HepG2 (cell line): Measurements from ENCODE around the gene TMEM80. TPM values are rescaled to one million over a fixed set of nuclear protein-coding genes. Genes with fewer than 3 reads are reported as not detected.

Source experiments
- ASH2L ChIP-seq: fragments of 300-600, 200-600 bp; sonication (generic); IDR thresholded peaks from 2 replicates; pipeline ENCODE4 v1.7.0; 2017; ENCODE audit warnings: low read depth, mild to moderate bottlenecking, moderate library complexity, mixed read lengths, low read length; ENCODE audit not compliant: insufficient read length
- ELF4 ChIP-seq: sonication (generic); formaldehyde crosslinking; IDR thresholded peaks from 2 replicates; pipeline ENCODE4 v1.5.0; 2020; ENCODE audit warnings: missing genetic modification reagents, mild to moderate bottlenecking, moderate library complexity, borderline replicate concordance
- FOXJ3 ChIP-seq: sonication (generic); formaldehyde crosslinking; IDR thresholded peaks from 2 replicates; pipeline ENCODE4 v1.4.0; 2020; ENCODE audit warnings: missing genetic modification reagents, mild to moderate bottlenecking, borderline replicate concordance
- HNRNPLL ChIP-seq: fragments of 200-400 bp; formaldehyde crosslinking; IDR thresholded peaks from 2 replicates; pipeline ENCODE4 v1.6.1; 2017; ENCODE audit warnings: mild to moderate bottlenecking, low read depth, low read length; ENCODE audit not compliant: poor library complexity, severe bottlenecking
- KLF6 ChIP-seq: IDR thresholded peaks from 2 replicates; pipeline ENCODE4 v1.8.0; 2016; ENCODE audit warnings: missing biosample characterization, missing genetic modification reagents
- MEF2D ChIP-seq: sonication (generic); formaldehyde crosslinking; IDR thresholded peaks from 2 replicates; pipeline ENCODE4 v1.5.1; 2020; ENCODE audit warnings: mild to moderate bottlenecking, missing genetic modification reagents
- PHF8 ChIP-seq: sonication (generic); formaldehyde crosslinking; IDR thresholded peaks from 2 replicates; pipeline ENCODE4 v1.5.0; 2020; ENCODE audit warnings: missing genetic modification reagents
- POLR2AphosphoS5 ChIP-seq: IDR thresholded peaks from 2 replicates; pipeline ENCODE4 v1.6.1; 2012; ENCODE audit warnings: low read depth, low read length
- SMYD3 ChIP-seq: sonication (generic); formaldehyde crosslinking; IDR thresholded peaks from 2 replicates; pipeline ENCODE4 v1.8.1; 2023; ENCODE audit warnings: mild to moderate bottlenecking, missing genetic modification reagents
- SP5 ChIP-seq: IDR thresholded peaks from 2 replicates; pipeline ENCODE4 v1.6.1; 2016; ENCODE audit warnings: low read depth, borderline replicate concordance
- SRY ChIP-seq: sonication (generic); formaldehyde crosslinking; IDR thresholded peaks from 2 replicates; pipeline ENCODE4 v1.8.0; 2022; ENCODE audit warnings: mild to moderate bottlenecking, missing genetic modification reagents
- TCF12 ChIP-seq, 2 experiments: fragments of 450-650 bp in 1 of 2; sonication (generic) in 1 of 2; formaldehyde crosslinking in 1 of 2; IDR thresholded peaks; 2 replicates each; pipeline versions ENCODE4 v1.6.1 to v1.8.0; 2017 to 2022; ENCODE audit warnings: antibody characterized with exemption in 1 of 2, mild to moderate bottlenecking in 1 of 2, missing genetic modification reagents in 1 of 2, moderate library complexity in 1 of 2
- TCF7L2 ChIP-seq: IDR thresholded peaks from 2 replicates; pipeline ENCODE4 v1.6.1; 2011; ENCODE audit warnings: mild to moderate bottlenecking, low read depth, low read length, moderate library complexity
- ZFP1 ChIP-seq: IDR thresholded peaks from 2 replicates; pipeline ENCODE4 v1.6.1; 2016
- ZFP62 ChIP-seq: sonication (generic); formaldehyde crosslinking; IDR thresholded peaks from 2 replicates; pipeline ENCODE4 v1.4.0; 2020; ENCODE audit warnings: missing genetic modification reagents
- ZFP90 ChIP-seq: sonication (generic); formaldehyde crosslinking; IDR thresholded peaks from 2 replicates; pipeline ENCODE4 v1.8.0; 2022; ENCODE audit warnings: missing genetic modification reagents, mild to moderate bottlenecking, inconsistent platforms, borderline replicate concordance
- ZNF263 ChIP-seq: sonication (generic); formaldehyde crosslinking; IDR thresholded peaks from 2 replicates; pipeline ENCODE4 v1.4.0; 2020; ENCODE audit warnings: missing genetic modification reagents
- ZNF3 ChIP-seq: IDR thresholded peaks from 2 replicates; pipeline ENCODE4 v1.7.0; 2017; ENCODE audit warnings: inconsistent platforms
- ZNF607 ChIP-seq: sonication (generic); formaldehyde crosslinking; IDR thresholded peaks from 2 replicates; pipeline ENCODE4 v1.5.1; 2020; ENCODE audit warnings: missing genetic modification reagents, mild to moderate bottlenecking, borderline replicate concordance
- ZNF75D ChIP-seq: sonication (generic); formaldehyde crosslinking; IDR thresholded peaks from 2 replicates; pipeline ENCODE4 v1.8.1; 2023; ENCODE audit warnings: missing genetic modification reagents, mild to moderate bottlenecking, borderline replicate concordance
- ZSCAN12 ChIP-seq: sonication (generic); formaldehyde crosslinking; IDR thresholded peaks from 2 replicates; pipeline ENCODE4 v1.9.0; 2021; ENCODE audit warnings: mild to moderate bottlenecking, missing genetic modification reagents
- polyA plus RNA-seq, 8 experiments: library from polyadenylated mRNA; depleted of rRNA in 3 of 8; stranded (reverse) in 7 of 8; unstranded in 1 of 8; fragments of >200 nt; fragmentation: Illumina TruSeq in 4 of 8; extraction: Trizol in 4 of 8; gene quantifications; 2 replicates each; pipeline versions ENCODE4 v1.2.1 to v1.2.3, GENCODE V29; 2011 to 2016; ENCODE audit warnings: low read depth in 4 of 8, missing spikeins in 1 of 8, mixed read lengths in 1 of 8; ENCODE audit not compliant: insufficient read depth in 1 of 8
- total RNA-seq, 5 experiments: library from RNA; depleted of rRNA; stranded (reverse); fragments of >200 nt; fragmentation: Illumina TruSeq; extraction: Trizol; gene quantifications; 2 replicates each; pipeline ENCODE4 v1.2.3, GENCODE V29; 2016; ENCODE audit warnings: low read depth in 1 of 5
- TF ChIP-seq, protein P1 (sequence below): IDR thresholded peaks from 2 replicates; pipeline ENCODE4 v1.6.1; 2016; ENCODE audit warnings: missing genetic modification reagents, missing compliant biosample characterization
- TF ChIP-seq, protein P2 (sequence below): IDR thresholded peaks from 2 replicates; pipeline ENCODE4 v1.6.1; 2016; ENCODE audit warnings: low read depth, borderline replicate concordance
- TF ChIP-seq, protein P3 (sequence below): sonication (generic); formaldehyde crosslinking; IDR thresholded peaks from 2 replicates; pipeline ENCODE4 v1.5.0; 2020; ENCODE audit warnings: missing genetic modification reagents
- TF ChIP-seq, protein P4 (sequence below): sonication (generic); formaldehyde crosslinking; IDR thresholded peaks from 2 replicates; pipeline ENCODE4 v1.4.0; 2020; ENCODE audit warnings: missing genetic modification reagents, low read depth, mild to moderate bottlenecking, borderline replicate concordance
- TF ChIP-seq, protein P5 (sequence below): conservative IDR thresholded peaks from 2 replicates; pipeline ENCODE4 v1.6.1; 2018; ENCODE audit warnings: missing genetic modification reagents

Gene TMEM80
- total and polyA plus RNA-seq, 2 of the 13 experiments (the other 11 are each of a cell fraction or from before 2014, with no cell fraction given): 5.6 to 17.1 TPM

DNA sequence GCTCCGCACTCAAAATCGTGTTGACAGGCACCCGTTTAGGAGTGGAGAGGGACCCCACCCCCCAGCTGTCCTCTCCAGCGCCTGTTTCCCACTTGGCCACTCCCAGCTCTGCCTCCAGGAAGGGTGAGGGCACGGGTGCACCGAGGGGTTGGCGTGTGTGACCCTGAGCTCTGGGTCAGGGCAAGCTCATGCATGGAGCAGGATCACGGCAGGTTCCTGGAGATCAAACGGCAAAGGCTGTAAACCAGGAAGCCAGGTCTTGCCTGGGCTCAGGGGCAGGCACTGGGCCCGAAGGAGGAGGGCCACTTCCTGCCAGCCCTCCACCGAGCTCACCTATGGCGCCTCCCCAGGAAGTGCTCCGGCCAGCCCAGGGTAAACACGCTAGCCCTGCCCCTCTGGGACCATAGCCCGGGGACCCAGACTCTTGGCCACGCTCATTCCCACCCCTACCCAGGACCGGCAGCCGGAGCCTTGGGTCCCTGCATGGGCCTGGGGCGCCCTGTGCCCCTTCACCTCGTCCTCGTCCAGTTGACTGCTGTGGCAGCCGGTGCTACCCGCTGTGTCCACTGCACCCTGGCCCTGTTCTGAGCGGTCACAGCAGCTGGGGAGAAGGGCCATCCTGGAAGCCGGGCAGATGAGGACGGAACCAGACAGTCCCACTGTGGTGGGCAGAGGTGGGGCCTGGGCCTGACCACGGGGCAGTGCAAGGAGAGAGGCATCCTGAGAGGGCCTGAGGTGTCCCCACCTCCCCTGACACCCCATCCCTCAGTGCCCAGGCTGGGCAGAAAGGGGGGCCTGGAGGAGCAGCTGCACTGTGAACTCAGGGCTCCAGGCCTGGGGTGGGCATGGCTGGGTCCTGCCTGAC lies 9.4 kb downstream of the TMEM80 start (continued):
- TF ChIP-seq, protein P1, sequence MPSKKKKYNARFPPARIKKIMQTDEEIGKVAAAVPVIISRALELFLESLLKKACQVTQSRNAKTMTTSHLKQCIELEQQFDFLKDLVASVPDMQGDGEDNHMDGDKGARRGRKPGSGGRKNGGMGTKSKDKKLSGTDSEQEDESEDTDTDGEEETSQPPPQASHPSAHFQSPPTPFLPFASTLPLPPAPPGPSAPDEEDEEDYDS (CRISPR knock-in tag): peak; percentile 92
- TF ChIP-seq SRY (CRISPR knock-in tag): peak; percentile 71; the same call in 1 of the 2 replicates
- peak; percentile 98; the same call in 1 of the 2 replicates for TF ChIP-seq ELF4 (CRISPR knock-in tag)
- no peak for TF ChIP-seq ZNF3 (CRISPR knock-in tag)
- peak; percentile 94 for TF ChIP-seq SP5 (CRISPR knock-in tag)
- TF ChIP-seq TCF7L2: no peak
- no peak for TF ChIP-seq ZNF75D
- TF ChIP-seq ZNF607 (CRISPR knock-in tag): peak; percentile 66; the same call in 1 of the 2 replicates
- TF ChIP-seq POLR2AphosphoS5: peak; percentile 85
- peak; percentile 56; the same call in 1 of the 2 replicates for TF ChIP-seq PHF8
- TF ChIP-seq, protein P2, sequence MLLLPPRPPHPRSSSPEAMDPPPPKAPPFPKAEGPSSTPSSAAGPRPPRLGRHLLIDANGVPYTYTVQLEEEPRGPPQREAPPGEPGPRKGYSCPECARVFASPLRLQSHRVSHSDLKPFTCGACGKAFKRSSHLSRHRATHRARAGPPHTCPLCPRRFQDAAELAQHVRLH (CRISPR knock-in tag): peak; percentile 75; the same call in 1 of the 2 replicates
- TF ChIP-seq HNRNPLL: peak; percentile 47
- TF ChIP-seq, protein P3, sequence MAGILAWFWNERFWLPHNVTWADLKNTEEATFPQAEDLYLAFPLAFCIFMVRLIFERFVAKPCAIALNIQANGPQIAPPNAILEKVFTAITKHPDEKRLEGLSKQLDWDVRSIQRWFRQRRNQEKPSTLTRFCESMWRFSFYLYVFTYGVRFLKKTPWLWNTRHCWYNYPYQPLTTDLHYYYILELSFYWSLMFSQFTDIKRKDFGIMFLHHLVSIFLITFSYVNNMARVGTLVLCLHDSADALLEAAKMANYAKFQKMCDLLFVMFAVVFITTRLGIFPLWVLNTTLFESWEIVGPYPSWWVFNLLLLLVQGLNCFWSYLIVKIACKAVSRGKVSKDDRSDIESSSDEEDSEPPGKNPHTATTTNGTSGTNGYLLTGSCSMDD (CRISPR knock-in tag): no peak
- peak; percentile 64; the same call in 1 of the 2 replicates for TF ChIP-seq MEF2D (CRISPR knock-in tag)
- TF ChIP-seq TCF12 (IDR thresholded peaks at IDR 0.05): no peak
- 0 out of 2 replicates have a peak, but pooled peaks have one; percentile 83 for TF ChIP-seq TCF12 (CRISPR knock-in tag; IDR thresholded peaks at IDR 0.05)
- peak; percentile 80 for TF ChIP-seq SMYD3 (CRISPR knock-in tag)
- TF ChIP-seq FOXJ3 (CRISPR knock-in tag): peak; percentile 83; the same call in 1 of the 2 replicates
- TF ChIP-seq ZFP1 (CRISPR knock-in tag): 0 out of 2 replicates have a peak, but pooled peaks have one; percentile 63
- TF ChIP-seq, protein P4, sequence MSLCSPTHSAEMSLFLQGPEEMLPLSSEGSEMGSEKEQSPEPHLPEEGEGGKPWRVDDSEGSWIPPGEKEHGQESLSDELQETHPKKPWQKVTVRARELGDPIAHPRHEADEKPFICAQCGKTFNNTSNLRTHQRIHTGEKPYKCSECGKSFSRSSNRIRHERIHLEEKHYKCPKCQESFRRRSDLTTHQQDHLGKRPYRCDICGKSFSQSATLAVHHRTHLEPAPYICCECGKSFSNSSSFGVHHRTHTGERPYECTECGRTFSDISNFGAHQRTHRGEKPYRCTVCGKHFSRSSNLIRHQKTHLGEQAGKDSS (CRISPR knock-in tag): peak; percentile 86
- TF ChIP-seq ASH2L: peak; percentile 63
- TF ChIP-seq KLF6: peak; percentile 17; the same call in 1 of the 2 replicates
- no peak for TF ChIP-seq ZFP62 (CRISPR knock-in tag)
- TF ChIP-seq, protein P5, sequence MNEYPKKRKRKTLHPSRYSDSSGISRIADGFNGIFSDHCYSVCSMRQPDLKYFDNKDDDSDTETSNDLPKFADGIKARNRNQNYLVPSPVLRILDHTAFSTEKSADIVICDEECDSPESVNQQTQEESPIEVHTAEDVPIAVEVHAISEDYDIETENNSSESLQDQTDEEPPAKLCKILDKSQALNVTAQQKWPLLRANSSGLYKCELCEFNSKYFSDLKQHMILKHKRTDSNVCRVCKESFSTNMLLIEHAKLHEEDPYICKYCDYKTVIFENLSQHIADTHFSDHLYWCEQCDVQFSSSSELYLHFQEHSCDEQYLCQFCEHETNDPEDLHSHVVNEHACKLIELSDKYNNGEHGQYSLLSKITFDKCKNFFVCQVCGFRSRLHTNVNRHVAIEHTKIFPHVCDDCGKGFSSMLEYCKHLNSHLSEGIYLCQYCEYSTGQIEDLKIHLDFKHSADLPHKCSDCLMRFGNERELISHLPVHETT (CRISPR knock-in tag): peak; percentile 66; the same call in 1 of the 2 replicates
- peak; percentile 99 for TF ChIP-seq ZNF263 (CRISPR knock-in tag)
- TF ChIP-seq ZSCAN12 (CRISPR knock-in tag): peak; percentile 84; the same call in 1 of the 2 replicates
- TF ChIP-seq ZFP90: peak; percentile 87; the same call in 1 of the 2 replicates
